HepG2 (cell line): Measurements from ENCODE around the gene CACNA1G. TPM values are rescaled to one million over a fixed set of nuclear protein-coding genes. Genes with fewer than 3 reads are reported as not detected.
A peak's percentile ranks its signal among the peaks of the same experiment; 100 is the strongest.

Experiments used
- ATAC-seq: fragments of 200-7000 bp; cut with Tn5 transposase; 3 replicates; pipeline ENCODE4 v1.9.1; 2020; ENCODE audit warnings: mild to moderate bottlenecking, moderate library complexity
- BruUV-seq: library from RNA; stranded (reverse); fragments of 400-500 nt; replicated peaks from 2 replicates; lab custom pipeline; 2021; lab: Mats Ljungman, UMichigan
- CTCF ChIA-PET: fragments of 300-600 bp; formaldehyde crosslinking; extraction: SDS; loops from one replicate; lab custom pipeline; 2021; ENCODE audit warnings: low total read pairs, inconsistent platforms, low intra/inter-chr PET ratio; lab: Yijun Ruan, JAX
- POLR2A ChIA-PET: fragments of 350-600 bp; sonication (Branson Sonifier 250); formaldehyde crosslinking; loops from one replicate; lab custom pipeline; 2020; ENCODE audit warnings: antibody characterized with exemption, inconsistent platforms; lab: Yijun Ruan, JAX
- DNase-seq: peaks from one replicate; pipeline ENCODE4 v3.0.0-alpha.2; 2015; ENCODE audit warnings: low spot score
- FAIRE-seq: peaks from 3 replicates; lab custom pipeline; 2011; peaks lifted over from hg19 to GRCh38; lab: Jason Lieb, UNC
- H2AFZ ChIP-seq: one replicate; pipeline ENCODE4 v1.6.1; 2011; ENCODE audit warnings: low read length, inconsistent platforms
- H3K27ac ChIP-seq: fragments of 300-600 bp; 3 replicates; pipeline ENCODE4 v1.8.0; 2011; ENCODE audit warnings: mixed run types, mild to moderate bottlenecking, mixed read lengths, low read length, inconsistent platforms; ENCODE audit not compliant: insufficient read depth; ENCODE audit errors: extremely low read length
- H3K27me3 ChIP-seq, 2 experiments: fragments of 200-600 bp in 1 of 2; 2 replicates in 1 of 2; 3 replicates in 1 of 2; pipeline versions ENCODE4 v1.6.0 to v1.8.0; 2011; ENCODE audit warnings: low read length in 2 of 2, mild to moderate bottlenecking in 2 of 2, moderate library complexity in 2 of 2, inconsistent platforms in 1 of 2; ENCODE audit not compliant: insufficient read depth in 2 of 2, control insufficient read depth in 1 of 2
- H3K36me3 ChIP-seq, 2 experiments: fragments of 200-600 bp in 1 of 2; replicated peaks in 1 of 2; 2 replicates in 1 of 2; 3 replicates in 1 of 2; pipeline versions ENCODE4 v1.5.1 to v1.8.0; 2011; ENCODE audit warnings: low read length in 2 of 2, inconsistent platforms in 1 of 2; ENCODE audit not compliant: insufficient read depth in 2 of 2, control insufficient read depth in 1 of 2
- H3K4me1 ChIP-seq: 2 replicates; pipeline ENCODE4 v1.5.1; 2012; ENCODE audit warnings: low read length, inconsistent platforms; ENCODE audit not compliant: insufficient read depth
- H3K4me2 ChIP-seq: 2 replicates; pipeline ENCODE4 v1.6.0; 2011; ENCODE audit warnings: low read depth, low read length, inconsistent platforms
- H3K4me3 ChIP-seq, 3 experiments: fragments of 200-600 bp in 1 of 3; sonication (generic), shearing (Covaris generic) in 1 of 3; replicated peaks in 1 of 3; 2 replicates each; pipeline ENCODE4 v1.5.1; 2011 to 2016; ENCODE audit warnings: low read length in 3 of 3, inconsistent platforms in 2 of 3, low read depth in 2 of 3, mild to moderate bottlenecking in 2 of 3, control low read depth in 1 of 3, mixed read lengths in 1 of 3; ENCODE audit not compliant: insufficient read depth in 1 of 3
- H3K79me2 ChIP-seq: one replicate; pipeline ENCODE4 v1.6.1; 2011; ENCODE audit warnings: low read length, inconsistent platforms; ENCODE audit not compliant: insufficient read depth
- H3K9ac ChIP-seq: 2 replicates; pipeline ENCODE4 v1.6.0; 2011; ENCODE audit warnings: mild to moderate bottlenecking, low read depth, low read length, inconsistent platforms; ENCODE audit not compliant: insufficient read depth
- H3K9me3 ChIP-seq: 2 replicates; pipeline ENCODE4 v1.5.1; 2012; ENCODE audit warnings: mild to moderate bottlenecking, low read length
- H4K20me1 ChIP-seq: 2 replicates; pipeline ENCODE4 v1.6.0; 2011; ENCODE audit warnings: inconsistent platforms, mild to moderate bottlenecking, low read length, moderate library complexity; ENCODE audit not compliant: insufficient read depth
- BRD4 ChIP-seq: sonication (generic); formaldehyde crosslinking; IDR thresholded peaks from 2 replicates; pipeline ENCODE4 v1.4.0; 2020; ENCODE audit warnings: missing genetic modification reagents
- NFE2 ChIP-seq: sonication (generic); formaldehyde crosslinking; IDR thresholded peaks from 2 replicates; pipeline ENCODE4 v1.4.0; 2020; ENCODE audit warnings: missing genetic modification reagents
- STAG1 ChIP-seq: sonication (generic); formaldehyde crosslinking; IDR thresholded peaks from 2 replicates; pipeline ENCODE4 v1.4.0; 2020; ENCODE audit warnings: missing genetic modification reagents
- TRIM24 ChIP-seq: sonication (generic); formaldehyde crosslinking; IDR thresholded peaks from 2 replicates; pipeline ENCODE4 v1.8.0; 2022; ENCODE audit warnings: mild to moderate bottlenecking, missing genetic modification reagents
- WGBS: methylation state at CpG from one replicate; pipeline ENCODE4 v1.1.6; 2017; ENCODE audit warnings: low lambda C conversion rate; 5-methylcytosine and 5-hydroxymethylcytosine counted together
- in situ Hi-C: cut with HindIII; loops from 2 replicates; pipeline ENCODE4 v1.10.0; 2017; ENCODE audit warnings: low pct_unique_long_range_greater_than_20kb; ENCODE audit not compliant: extremely low pct_ligation_motif_present
- intact Hi-C: fragments of 100-400 bp; cut with micrococcal nuclease; formaldehyde crosslinking; loops from one replicate; pipeline ENCODE4 v1.10.0; 2022; ENCODE audit not compliant: unreplicated experiment
- polyA plus RNA-seq, 8 experiments: library from polyadenylated mRNA; depleted of rRNA in 3 of 8; stranded (reverse) in 7 of 8; unstranded in 1 of 8; fragments of >200 nt; fragmentation: Illumina TruSeq in 4 of 8; extraction: Trizol in 4 of 8; gene quantifications; 2 replicates each; pipeline versions ENCODE4 v1.2.1 to v1.2.3, GENCODE V29; 2011 to 2016; ENCODE audit warnings: low read depth in 4 of 8, missing spikeins in 1 of 8, mixed read lengths in 1 of 8; ENCODE audit not compliant: insufficient read depth in 1 of 8
- total RNA-seq, 5 experiments: library from RNA; depleted of rRNA; stranded (reverse); fragments of >200 nt; fragmentation: Illumina TruSeq; extraction: Trizol; gene quantifications; 2 replicates each; pipeline ENCODE4 v1.2.3, GENCODE V29; 2016; ENCODE audit warnings: low read depth in 1 of 5
- TF ChIP-seq, protein P1 (sequence below): sonication (generic); formaldehyde crosslinking; IDR thresholded peaks from 2 replicates; pipeline ENCODE4 v1.4.0; 2020; ENCODE audit warnings: missing genetic modification reagents
- TF ChIP-seq, protein P2 (sequence below): IDR thresholded peaks from 2 replicates; pipeline ENCODE4 v1.6.1; 2016; ENCODE audit warnings: missing compliant biosample characterization, missing genetic modification reagents, borderline replicate concordance
- TF ChIP-seq, protein P3 (sequence below): sonication (generic); formaldehyde crosslinking; IDR thresholded peaks from 2 replicates; pipeline ENCODE4 v1.9.0; 2022; ENCODE audit warnings: missing genetic modification reagents, mild to moderate bottlenecking, borderline replicate concordance

The CACNA1G gene
- total and polyA plus RNA-seq, 2 of the 13 experiments (the other 11 are each of a cell fraction or from before 2014, with no cell fraction given), result 0.02 TPM; not detected in 1

DNA sequence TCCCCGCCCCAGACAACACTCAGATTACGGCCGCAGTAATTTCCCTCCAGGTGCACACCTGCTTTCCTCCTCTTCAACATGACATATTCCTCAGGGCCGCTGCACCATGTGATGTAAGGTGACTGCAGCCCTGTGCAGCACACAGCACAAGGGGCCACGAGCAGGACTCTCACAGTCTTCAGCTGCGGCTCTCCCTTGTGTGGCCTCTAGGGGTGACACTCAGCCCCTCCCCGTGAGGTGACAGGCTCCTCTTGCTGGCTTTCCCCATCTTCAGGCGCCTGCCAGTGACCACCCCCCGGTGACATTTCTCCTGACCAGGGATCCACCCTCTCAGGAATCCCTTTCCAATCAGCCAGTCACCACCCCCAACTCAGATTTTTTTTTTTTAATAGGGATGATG lies 42.8 kb downstream of the CACNA1G start:
- WGBS, result 15% methylated on average over 9 of the region's 9 CpGs
- intact Hi-C loops (no loop called here), in situ Hi-C loops (no loop called here)
- CTCF ChIA-PET, result no interaction called here
- peaks cover 30 to 94% of the 10 kb centered on the region in 2 experiments; a peak in 4 of 5 replicates for H3K27me3 ChIP-seq
- TF ChIP-seq STAG1, result 0 out of 2 replicates have a peak, but pooled peaks have one; percentile 7
- no peak for TF ChIP-seq NFE2 (CRISPR knock-in tag)
- no peak for TF ChIP-seq BRD4 (CRISPR knock-in tag)
- no peak for TF ChIP-seq TRIM24
- TF ChIP-seq, protein P1, sequence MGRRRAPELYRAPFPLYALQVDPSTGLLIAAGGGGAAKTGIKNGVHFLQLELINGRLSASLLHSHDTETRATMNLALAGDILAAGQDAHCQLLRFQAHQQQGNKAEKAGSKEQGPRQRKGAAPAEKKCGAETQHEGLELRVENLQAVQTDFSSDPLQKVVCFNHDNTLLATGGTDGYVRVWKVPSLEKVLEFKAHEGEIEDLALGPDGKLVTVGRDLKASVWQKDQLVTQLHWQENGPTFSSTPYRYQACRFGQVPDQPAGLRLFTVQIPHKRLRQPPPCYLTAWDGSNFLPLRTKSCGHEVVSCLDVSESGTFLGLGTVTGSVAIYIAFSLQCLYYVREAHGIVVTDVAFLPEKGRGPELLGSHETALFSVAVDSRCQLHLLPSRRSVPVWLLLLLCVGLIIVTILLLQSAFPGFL (CRISPR knock-in tag), result no peak
- TF ChIP-seq, protein P2, sequence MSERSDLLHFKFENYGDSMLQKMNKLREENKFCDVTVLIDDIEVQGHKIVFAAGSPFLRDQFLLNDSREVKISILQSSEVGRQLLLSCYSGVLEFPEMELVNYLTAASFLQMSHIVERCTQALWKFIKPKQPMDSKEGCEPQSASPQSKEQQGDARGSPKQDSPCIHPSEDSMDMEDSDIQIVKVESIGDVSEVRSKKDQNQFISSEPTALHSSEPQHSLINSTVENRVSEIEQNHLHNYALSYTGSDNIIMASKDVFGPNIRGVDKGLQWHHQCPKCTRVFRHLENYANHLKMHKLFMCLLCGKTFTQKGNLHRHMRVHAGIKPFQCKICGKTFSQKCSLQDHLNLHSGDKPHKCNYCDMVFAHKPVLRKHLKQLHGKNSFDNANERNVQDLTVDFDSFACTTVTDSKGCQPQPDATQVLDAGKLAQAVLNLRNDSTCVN, result no peak
- TF ChIP-seq, protein P3, sequence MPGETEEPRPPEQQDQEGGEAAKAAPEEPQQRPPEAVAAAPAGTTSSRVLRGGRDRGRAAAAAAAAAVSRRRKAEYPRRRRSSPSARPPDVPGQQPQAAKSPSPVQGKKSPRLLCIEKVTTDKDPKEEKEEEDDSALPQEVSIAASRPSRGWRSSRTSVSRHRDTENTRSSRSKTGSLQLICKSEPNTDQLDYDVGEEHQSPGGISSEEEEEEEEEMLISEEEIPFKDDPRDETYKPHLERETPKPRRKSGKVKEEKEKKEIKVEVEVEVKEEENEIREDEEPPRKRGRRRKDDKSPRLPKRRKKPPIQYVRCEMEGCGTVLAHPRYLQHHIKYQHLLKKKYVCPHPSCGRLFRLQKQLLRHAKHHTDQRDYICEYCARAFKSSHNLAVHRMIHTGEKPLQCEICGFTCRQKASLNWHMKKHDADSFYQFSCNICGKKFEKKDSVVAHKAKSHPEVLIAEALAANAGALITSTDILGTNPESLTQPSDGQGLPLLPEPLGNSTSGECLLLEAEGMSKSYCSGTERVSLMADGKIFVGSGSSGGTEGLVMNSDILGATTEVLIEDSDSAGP (CRISPR knock-in tag), result 0 out of 2 replicates have a peak, but pooled peaks have one; percentile 23
- FAIRE-seq, result no peak
- no peak overlapping the region for H3K9ac ChIP-seq
- BruUV-seq, result no TSS peak
- peak; percentile 35 for DNase-seq
- POLR2A ChIA-PET, result interaction anchor here (1.3 kb wide), 1 partner anchor 23 kb away, joined by 3 read pairs; no protein-coding TSS in a partner anchor
- H3K4me2 ChIP-seq, result no peak overlapping the region
- no peak overlapping the region for H3K4me3 ChIP-seq
- no peaks in the 10 kb centered on the region for H4K20me1 ChIP-seq
- H3K4me1 ChIP-seq, result no peaks in the 10 kb centered on the region
- ATAC-seq, result peak; percentile 88
- no peaks in the 10 kb centered on the region for H3K79me2 ChIP-seq
- H3K36me3 ChIP-seq, result no peaks in the 10 kb centered on the region
- no peak overlapping the region for H3K27ac ChIP-seq
- no peaks in the 10 kb centered on the region for H3K9me3 ChIP-seq
- H2AFZ ChIP-seq, result no peak overlapping the region
